Upper lobe of right lung (tissue), 1 donor: Measurements from ENCODE around the gene LINGO1. TPM values are rescaled to one million over a fixed set of nuclear protein-coding genes. Genes with fewer than 3 reads are reported as not detected.

Experiments
- ATAC-seq: fragments of 200-7000 bp; cut with Tn5 transposase; one replicate; pipeline ENCODE4 v1.9.1; 2020; ENCODE audit warnings: mild to moderate bottlenecking, moderate library complexity
- DNase-seq: peaks from one replicate; pipeline ENCODE4 v3.0.0-alpha.2; 2020
- H3K27ac ChIP-seq: fragments of 200-600 bp; one replicate; pipeline ENCODE4 v1.8.0; 2022
- H3K27me3 ChIP-seq: fragments of 200-600 bp; one replicate; pipeline ENCODE4 v1.8.0; 2022; ENCODE audit warnings: mild to moderate bottlenecking
- H3K36me3 ChIP-seq: fragments of 200-600 bp; one replicate; pipeline ENCODE4 v1.8.0; 2022
- H3K4me1 ChIP-seq: fragments of 200-600 bp; one replicate; pipeline ENCODE4 v1.8.0; 2022
- H3K4me3 ChIP-seq: fragments of 200-600 bp; one replicate; pipeline ENCODE4 v1.8.0; 2022; ENCODE audit warnings: mild to moderate bottlenecking
- H3K9me3 ChIP-seq: fragments of 200-600 bp; one replicate; pipeline ENCODE4 v1.8.0; 2022
- intact Hi-C: fragments of 100-400 bp; cut with DNase I; formaldehyde crosslinking; loops from one replicate; pipeline ENCODE4 v1.11.0; 2022
- total RNA-seq: library from RNA; stranded (reverse); fragmentation: NEBNext Ultra II Directional; extraction: Animal tissue kit (Norgen Biotek cat#: 25700); gene quantifications from one replicate; pipeline ENCODE4 v1.2.1, GENCODE V29; 2021
- TF ChIP-seq, protein P1 (sequence below): fragments of 200-600 bp; IDR thresholded peaks from one replicate; pipeline ENCODE4 v1.8.0; 2022; ENCODE audit warnings: antibody characterized with exemption
- donor health status: DM: no; HTN: yes; CAD: no; lungs with severe emphysema.

Gene LINGO1
- total RNA-seq, 1 donor from 2014 or later = 0.98 TPM

- no peak for DNase-seq
- ATAC-seq = no peak
- intact Hi-C loops = no loop called here
- TF ChIP-seq, protein P1, sequence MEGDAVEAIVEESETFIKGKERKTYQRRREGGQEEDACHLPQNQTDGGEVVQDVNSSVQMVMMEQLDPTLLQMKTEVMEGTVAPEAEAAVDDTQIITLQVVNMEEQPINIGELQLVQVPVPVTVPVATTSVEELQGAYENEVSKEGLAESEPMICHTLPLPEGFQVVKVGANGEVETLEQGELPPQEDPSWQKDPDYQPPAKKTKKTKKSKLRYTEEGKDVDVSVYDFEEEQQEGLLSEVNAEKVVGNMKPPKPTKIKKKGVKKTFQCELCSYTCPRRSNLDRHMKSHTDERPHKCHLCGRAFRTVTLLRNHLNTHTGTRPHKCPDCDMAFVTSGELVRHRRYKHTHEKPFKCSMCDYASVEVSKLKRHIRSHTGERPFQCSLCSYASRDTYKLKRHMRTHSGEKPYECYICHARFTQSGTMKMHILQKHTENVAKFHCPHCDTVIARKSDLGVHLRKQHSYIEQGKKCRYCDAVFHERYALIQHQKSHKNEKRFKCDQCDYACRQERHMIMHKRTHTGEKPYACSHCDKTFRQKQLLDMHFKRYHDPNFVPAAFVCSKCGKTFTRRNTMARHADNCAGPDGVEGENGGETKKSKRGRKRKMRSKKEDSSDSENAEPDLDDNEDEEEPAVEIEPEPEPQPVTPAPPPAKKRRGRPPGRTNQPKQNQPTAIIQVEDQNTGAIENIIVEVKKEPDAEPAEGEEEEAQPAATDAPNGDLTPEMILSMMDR = no peak
- H3K4me1 ChIP-seq = peaks cover 4% of the 10 kb centered on the region
- no peaks in the 10 kb centered on the region for H3K36me3 ChIP-seq
- H3K4me3 ChIP-seq = no peak overlapping the region
- peaks cover 37% of the 10 kb centered on the region for H3K27me3 ChIP-seq
- H3K27ac ChIP-seq = no peak overlapping the region
- no peaks in the 10 kb centered on the region for H3K9me3 ChIP-seq
Observed at GRCh38 chr15:77630056-77630455, 2.7 kb downstream of the LINGO1 start.

DNA sequence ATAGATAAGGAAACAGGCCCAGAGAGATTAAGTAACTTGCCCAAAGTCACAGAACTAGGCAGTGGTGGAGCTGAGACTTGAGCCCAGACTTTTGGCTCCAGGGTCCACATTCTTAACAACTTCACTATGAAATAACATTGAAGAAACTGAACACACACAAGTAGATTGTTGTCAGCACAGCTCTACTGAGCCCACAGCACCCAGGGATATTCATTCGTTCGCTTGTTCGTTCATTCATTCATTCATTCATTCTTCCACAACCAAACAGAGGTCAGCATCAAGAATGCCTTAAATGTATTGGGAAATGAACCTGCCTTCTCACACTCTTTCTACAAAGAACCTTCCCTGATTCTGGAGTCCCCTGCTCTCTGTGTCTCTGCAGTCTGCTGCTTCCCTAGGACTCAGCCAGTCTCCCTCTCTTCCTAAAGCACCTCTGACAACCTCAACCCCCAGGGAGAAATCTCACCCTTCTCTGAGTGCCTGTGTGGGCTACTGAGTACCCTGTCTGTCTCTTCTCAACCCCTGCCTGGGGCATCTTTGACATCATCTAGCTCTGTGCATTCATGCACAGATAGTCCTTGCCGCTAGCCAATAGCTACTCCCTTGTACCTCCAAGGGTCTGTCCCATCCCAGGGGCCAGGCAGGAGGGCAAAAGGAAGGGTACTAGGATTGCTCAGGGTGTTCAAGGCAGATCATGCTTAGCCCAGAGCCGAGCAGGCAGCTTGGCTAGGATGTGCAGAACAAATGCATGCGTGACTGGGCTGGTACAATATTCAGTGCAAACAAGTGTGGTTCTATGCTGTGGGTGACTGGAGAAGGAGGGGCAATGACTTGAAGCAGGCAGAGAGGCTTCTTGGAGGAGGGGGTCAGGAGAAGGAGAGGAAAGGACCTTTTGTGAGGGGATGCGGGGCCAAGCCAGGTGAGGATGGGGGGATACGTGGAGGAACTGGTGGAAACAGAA is 3.4 kb downstream of the LINGO1 start:
- H3K27ac ChIP-seq = no peak overlapping the region
- peaks cover 31% of the 10 kb centered on the region for H3K27me3 ChIP-seq
- H3K36me3 ChIP-seq = no peaks in the 10 kb centered on the region
- ATAC-seq = no peak
- intact Hi-C loops = no loop called here
- TF ChIP-seq, protein P1 = no peak
- no peak for DNase-seq
- H3K4me3 ChIP-seq = no peak overlapping the region
- H3K9me3 ChIP-seq = no peaks in the 10 kb centered on the region
- H3K4me1 ChIP-seq = peaks cover 4% of the 10 kb centered on the region

- intact Hi-C loops = no loop called here
- ATAC-seq (no peak), DNase-seq (no peak)
Observed at GRCh38 chr15:77628010-77628409, 4.7 kb downstream of the LINGO1 start.

GRCh38 chr15:77627581-77627980 is 5.1 kb downstream of the LINGO1 start:
- TF ChIP-seq, protein P1 = no peak
- H3K27me3 ChIP-seq = peaks cover 18% of the 10 kb centered on the region
- intact Hi-C loops = no loop called here
- no peaks in the 10 kb centered on the region for H3K36me3 ChIP-seq
- no peaks in the 10 kb centered on the region for H3K4me1 ChIP-seq
- no peak for ATAC-seq
- H3K27ac ChIP-seq = no peak overlapping the region
- no peak overlapping the region for H3K4me3 ChIP-seq
- no peak for DNase-seq
- no peaks in the 10 kb centered on the region for H3K9me3 ChIP-seq

More at GRCh38 chr15:77628010-77628409, 4.7 kb downstream of the LINGO1 start:
- Histone ChIP-seq H3K4me1 (peaks cover 2% of the 10 kb centered on the region), H3K9me3 (no peaks in the 10 kb centered on the region), H3K4me3 (no peak overlapping the region), H3K36me3 (no peaks in the 10 kb centered on the region), H3K27me3 (peaks cover 20% of the 10 kb centered on the region), H3K27ac (no peak overlapping the region)
- TF ChIP-seq, protein P1 = no peak

- no peak for DNase-seq
- intact Hi-C loops = no loop called here
- no peaks in the 10 kb centered on the region for H3K9me3 ChIP-seq
- H3K4me3 ChIP-seq = no peak overlapping the region
- no peak overlapping the region for H3K27ac ChIP-seq
- TF ChIP-seq, protein P1 = no peak
- no peaks in the 10 kb centered on the region for H3K4me1 ChIP-seq
- ATAC-seq = no peak
- H3K36me3 ChIP-seq = no peaks in the 10 kb centered on the region
- H3K27me3 ChIP-seq = peaks cover 16% of the 10 kb centered on the region
Observed at GRCh38 chr15:77627067-77627466, 5.6 kb downstream of the LINGO1 start.
